ENCODE data around the gene SH2B3. TPM values are rescaled to one million over a fixed set of nuclear protein-coding genes. Genes with fewer than 3 reads are reported as not detected.

SH2B3 gene
- total and polyA plus RNA-seq, 2 donors = 8.4 to 9.1 TPM

GRCh38 chr12:111442301-111443045, 36.8 kb downstream of the SH2B3 start:
- Histone ChIP-seq H3K4me3 (ENCODE audit: low read length in 2 of 2) (no peak overlapping the region), H3K4me1 (ENCODE audit: control insufficient read depth in 2 of 2, insufficient read depth in 2 of 2, low read length in 2 of 2) (peaks cover 7 to 43% of the 10 kb centered on the region in 2 donors), H3K27ac (ENCODE audit: low read depth in 1 of 2, low read length in 1 of 2) (no peak overlapping the region), H3K9me3 (ENCODE audit: control insufficient read depth in 2 of 2, insufficient read depth in 1 of 2, low read length in 1 of 2) (no peaks in the 10 kb centered on the region), H3K36me3 (ENCODE audit: control insufficient read depth in 2 of 2, insufficient read depth in 2 of 2, low read length in 1 of 2) (peaks cover 32 to 43% of the 10 kb centered on the region in 2 donors), H3K27me3 (ENCODE audit: control insufficient read depth in 2 of 2, insufficient read depth in 1 of 2, low read length in 1 of 2) (no peaks in the 10 kb centered on the region)
- WGBS = 96% methylated on average over 10 of the region's 10 CpGs
- no peak for DNase-seq (ENCODE audit: low read depth in 6 of 9, low spot score in 9 of 9)

- Histone ChIP-seq H3K36me3 (ENCODE audit: control insufficient read depth in 2 of 2, insufficient read depth in 2 of 2, low read length in 1 of 2) (peaks cover 38 to 49% of the 10 kb centered on the region in 2 donors), H3K4me3 (ENCODE audit: low read length in 2 of 2) (no peak overlapping the region), H3K4me1 (ENCODE audit: control insufficient read depth in 2 of 2, insufficient read depth in 2 of 2, low read length in 2 of 2) (peaks cover 7 to 37% of the 10 kb centered on the region in 2 donors), H3K27me3 (ENCODE audit: control insufficient read depth in 2 of 2, insufficient read depth in 1 of 2, low read length in 1 of 2) (no peaks in the 10 kb centered on the region), H3K9me3 (ENCODE audit: control insufficient read depth in 2 of 2, insufficient read depth in 1 of 2, low read length in 1 of 2) (no peaks in the 10 kb centered on the region), H3K27ac (ENCODE audit: low read depth in 1 of 2, low read length in 1 of 2) (no peak overlapping the region)
- DNase-seq (ENCODE audit: low read depth in 6 of 9, low spot score in 9 of 9) = no peak
- WGBS = 97% methylated on average over 7 of the region's 7 CpGs
Measured at GRCh38 chr12:111443086-111443485, 37.4 kb downstream of the SH2B3 start.

- Histone ChIP-seq H3K27me3 (ENCODE audit: control insufficient read depth in 2 of 2, insufficient read depth in 1 of 2, low read length in 1 of 2) (no peaks in the 10 kb centered on the region), H3K36me3 (ENCODE audit: control insufficient read depth in 2 of 2, insufficient read depth in 2 of 2, low read length in 1 of 2) (peaks cover 43 to 54% of the 10 kb centered on the region in 2 donors), H3K9me3 (ENCODE audit: control insufficient read depth in 2 of 2, insufficient read depth in 1 of 2, low read length in 1 of 2) (no peaks in the 10 kb centered on the region), H3K4me3 (ENCODE audit: low read length in 2 of 2) (no peak overlapping the region), H3K27ac (ENCODE audit: low read depth in 1 of 2, low read length in 1 of 2) (no peak overlapping the region), H3K4me1 (ENCODE audit: control insufficient read depth in 2 of 2, insufficient read depth in 2 of 2, low read length in 2 of 2) (peaks cover 4 to 32% of the 10 kb centered on the region in 2 donors)
- no peak for DNase-seq (ENCODE audit: low read depth in 6 of 9, low spot score in 9 of 9)
- 96% methylated on average over 7 of the region's 7 CpGs for WGBS
Measured at GRCh38 chr12:111443586-111443985, 37.9 kb downstream of the SH2B3 start.

- Histone ChIP-seq H3K36me3 (ENCODE audit: control insufficient read depth in 2 of 2, insufficient read depth in 2 of 2, low read length in 1 of 2) (peaks cover 51 to 62% of the 10 kb centered on the region in 2 donors), H3K27ac (ENCODE audit: low read depth in 1 of 2, low read length in 1 of 2) (peak overlapping the region in 1 of 2 donors; percentile 74), H3K9me3 (ENCODE audit: control insufficient read depth in 2 of 2, insufficient read depth in 1 of 2, low read length in 1 of 2) (no peaks in the 10 kb centered on the region), H3K4me3 (ENCODE audit: low read length in 2 of 2) (no peak overlapping the region), H3K27me3 (ENCODE audit: control insufficient read depth in 2 of 2, insufficient read depth in 1 of 2, low read length in 1 of 2) (no peaks in the 10 kb centered on the region), H3K4me1 (ENCODE audit: control insufficient read depth in 2 of 2, insufficient read depth in 2 of 2, low read length in 2 of 2) (peaks cover 0 to 29% of the 10 kb centered on the region in 2 donors)
- no peak for DNase-seq (ENCODE audit: low read depth in 6 of 9, low spot score in 9 of 9)
- 67% methylated on average over 8 of the region's 8 CpGs for WGBS
Measured at GRCh38 chr12:111444314-111444924, 38.7 kb downstream of the SH2B3 start.

GRCh38 chr12:111444925-111445725, 39.4 kb downstream of the SH2B3 start:
- DNase-seq (ENCODE audit: low read depth in 6 of 9, low spot score in 9 of 9) = peak in 5 of 9 donors; percentile 50 to 80 (median 56)
- WGBS = 50% methylated on average over 11 of the region's 11 CpGs
- peaks cover 55 to 62% of the 10 kb centered on the region in 2 donors for H3K36me3 ChIP-seq (ENCODE audit: control insufficient read depth in 2 of 2, insufficient read depth in 2 of 2, low read length in 1 of 2)
- H3K4me3 ChIP-seq (ENCODE audit: low read length in 2 of 2) = no peak overlapping the region
- no peaks in the 10 kb centered on the region for H3K9me3 ChIP-seq (ENCODE audit: control insufficient read depth in 2 of 2, insufficient read depth in 1 of 2, low read length in 1 of 2)
- peaks cover 0 to 31% of the 10 kb centered on the region in 2 donors for H3K4me1 ChIP-seq (ENCODE audit: control insufficient read depth in 2 of 2, insufficient read depth in 2 of 2, low read length in 2 of 2)
- peak overlapping the region; percentile 32 to 74 for H3K27ac ChIP-seq (ENCODE audit: low read depth in 1 of 2, low read length in 1 of 2)
- no peaks in the 10 kb centered on the region for H3K27me3 ChIP-seq (ENCODE audit: control insufficient read depth in 2 of 2, insufficient read depth in 1 of 2, low read length in 1 of 2)

GRCh38 chr12:111445726-111446581, 40.2 kb downstream of the SH2B3 start:
- Histone ChIP-seq H3K36me3 (ENCODE audit: control insufficient read depth in 2 of 2, insufficient read depth in 2 of 2, low read length in 1 of 2) (peaks cover 62 to 63% of the 10 kb centered on the region in 2 donors), H3K4me1 (ENCODE audit: control insufficient read depth in 2 of 2, insufficient read depth in 2 of 2, low read length in 2 of 2) (peaks cover 0 to 34% of the 10 kb centered on the region in 2 donors), H3K4me3 (ENCODE audit: low read length in 2 of 2) (no peak overlapping the region)

GRCh38 chr12:111446631-111447570, 41.2 kb downstream of the SH2B3 start:
- DNase-seq (ENCODE audit: low read depth in 6 of 9, low spot score in 9 of 9) = no peak
- H3K4me1 ChIP-seq (ENCODE audit: control insufficient read depth in 2 of 2, insufficient read depth in 2 of 2, low read length in 2 of 2) = peaks cover 0 to 34% of the 10 kb centered on the region in 2 donors
- H3K9me3 ChIP-seq (ENCODE audit: control insufficient read depth in 2 of 2, insufficient read depth in 1 of 2, low read length in 1 of 2) = no peaks in the 10 kb centered on the region
- 97% methylated on average over 20 of the region's 20 CpGs for WGBS
- no peak overlapping the region for H3K27ac ChIP-seq (ENCODE audit: low read depth in 1 of 2, low read length in 1 of 2)
- H3K27me3 ChIP-seq (ENCODE audit: control insufficient read depth in 2 of 2, insufficient read depth in 1 of 2, low read length in 1 of 2) = no peaks in the 10 kb centered on the region
- H3K4me3 ChIP-seq (ENCODE audit: low read length in 2 of 2) = no peak overlapping the region
- peaks cover 59 to 70% of the 10 kb centered on the region in 2 donors for H3K36me3 ChIP-seq (ENCODE audit: control insufficient read depth in 2 of 2, insufficient read depth in 2 of 2, low read length in 1 of 2)

More at GRCh38 chr12:111445726-111446581, 40.2 kb downstream of the SH2B3 start:
- no peak for DNase-seq (ENCODE audit: low read depth in 6 of 9, low spot score in 9 of 9)
- H3K27me3 ChIP-seq (ENCODE audit: control insufficient read depth in 2 of 2, insufficient read depth in 1 of 2, low read length in 1 of 2) = no peaks in the 10 kb centered on the region
- H3K9me3 ChIP-seq (ENCODE audit: control insufficient read depth in 2 of 2, insufficient read depth in 1 of 2, low read length in 1 of 2) = no peaks in the 10 kb centered on the region
- no peak overlapping the region for H3K27ac ChIP-seq (ENCODE audit: low read depth in 1 of 2, low read length in 1 of 2)
- 63% methylated on average over 6 of the region's 6 CpGs for WGBS

Measured in thymus (tissue), 11 donors.